NCI-H146 treated with DMSO at 0.1 percent for 48 hours (cell line): Measurements from ENCODE around the gene OSBP.

Experiments used
- DNase-seq: peaks from one replicate; lab custom pipeline; 2025; ENCODE audit not compliant: unreplicated experiment; lab: John Stamatoyannopoulos, UW

Gene OSBP

GRCh38 chr11:59607703-59608454, 7.7 kb downstream of the OSBP start:
- DNase-seq: no peak

- no peak for DNase-seq
Measured at GRCh38 chr11:59602432-59602831, 13.1 kb downstream of the OSBP start.

GRCh38 chr11:59601788-59602187, 13.8 kb downstream of the OSBP start:
- no peak for DNase-seq

- no peak for DNase-seq
Measured at GRCh38 chr11:59600636-59601035, 14.9 kb downstream of the OSBP start.

GRCh38 chr11:59600234-59600633, 15.3 kb downstream of the OSBP start:
- DNase-seq: no peak

- no peak for DNase-seq
Measured at GRCh38 chr11:59598961-59599360, 16.6 kb downstream of the OSBP start.

DNA sequence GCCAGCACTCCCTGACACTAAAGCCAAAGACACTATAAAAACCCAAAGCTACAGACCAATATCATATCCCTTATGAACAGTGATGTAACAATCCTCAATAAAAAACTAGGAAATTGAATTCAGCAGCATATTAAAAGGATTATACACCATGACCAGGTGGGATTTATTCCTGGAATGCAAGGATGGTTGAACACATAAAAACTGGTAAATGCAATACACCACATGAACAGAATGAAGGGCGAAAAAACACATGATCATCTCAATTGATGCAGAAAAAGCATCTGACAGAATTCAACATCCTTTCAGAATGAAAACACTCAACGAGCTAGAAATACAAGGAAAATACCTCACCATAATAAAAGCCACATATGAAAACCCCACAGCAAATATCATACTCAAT, 31.3 kb downstream of the OSBP start:
- no peak for DNase-seq

DNA sequence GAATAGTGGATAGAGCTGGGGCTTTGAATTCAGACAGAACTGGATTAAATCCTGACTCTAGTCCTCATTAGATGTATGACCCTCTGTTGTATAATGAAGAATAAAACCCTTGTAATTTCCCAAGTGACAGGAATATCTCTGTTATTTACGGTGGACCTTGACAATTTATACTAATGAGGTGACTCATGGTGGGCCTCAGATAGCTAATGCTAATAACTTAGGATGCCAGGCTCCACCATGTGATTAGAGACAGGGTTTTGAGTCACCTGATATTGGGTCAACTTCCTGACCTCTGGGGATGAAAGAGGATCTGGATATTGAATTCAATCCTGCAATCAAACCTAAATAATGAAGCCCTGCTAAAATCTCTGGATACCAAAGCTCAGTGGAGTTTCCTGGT, 33.6 kb downstream of the OSBP start:
- DNase-seq: no peak

DNA sequence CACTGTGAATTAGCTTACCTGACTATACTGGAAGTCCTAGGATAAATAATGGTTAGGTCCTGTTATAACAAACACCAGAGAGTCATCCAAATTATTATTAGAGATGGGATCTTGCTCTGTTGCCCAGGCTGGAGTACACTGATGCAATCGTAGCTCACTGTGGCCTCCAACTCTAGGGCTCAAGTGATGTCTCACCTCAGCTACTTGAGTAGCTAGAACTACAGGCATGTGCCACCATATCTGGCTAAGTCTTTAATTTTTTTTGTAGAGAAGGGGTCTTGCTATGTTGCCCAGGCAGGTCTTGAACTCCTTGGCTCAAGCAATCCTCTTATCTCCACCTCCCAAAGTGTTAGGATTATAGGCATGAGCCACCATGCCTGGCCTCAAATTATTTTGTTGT, 37.2 kb downstream of the OSBP start:
- DNase-seq: no peak

- DNase-seq: no peak
Measured at GRCh38 chr11:59575505-59575904, 40.1 kb downstream of the OSBP start.

DNA sequence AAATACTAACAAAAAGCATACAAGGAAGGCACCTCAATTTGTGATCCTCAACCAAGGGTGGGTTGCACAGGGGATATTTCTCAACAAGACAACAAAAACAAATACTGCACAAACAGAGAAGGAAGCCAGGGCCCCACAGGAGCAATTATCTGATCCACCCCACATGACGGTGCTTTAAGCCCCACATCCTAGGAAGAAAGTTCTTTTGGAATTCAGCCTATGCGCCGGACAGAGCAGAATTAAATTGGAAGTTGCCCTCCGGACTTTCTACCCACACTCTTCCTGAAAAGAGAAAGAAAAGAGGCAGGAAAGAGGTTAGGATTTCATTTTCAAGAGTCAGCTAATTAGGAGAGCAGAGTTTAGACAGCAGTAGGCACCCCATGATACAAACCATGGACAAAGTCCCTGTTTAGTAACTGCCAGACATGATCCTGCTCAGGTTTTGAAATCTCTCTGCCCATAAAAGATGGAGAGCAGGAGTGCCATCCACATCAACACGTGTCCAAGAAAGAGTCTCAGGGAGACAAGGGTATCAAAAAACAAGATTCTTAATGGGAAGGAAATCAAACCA, 40.6 kb downstream of the OSBP start:
- no peak for DNase-seq

DNA sequence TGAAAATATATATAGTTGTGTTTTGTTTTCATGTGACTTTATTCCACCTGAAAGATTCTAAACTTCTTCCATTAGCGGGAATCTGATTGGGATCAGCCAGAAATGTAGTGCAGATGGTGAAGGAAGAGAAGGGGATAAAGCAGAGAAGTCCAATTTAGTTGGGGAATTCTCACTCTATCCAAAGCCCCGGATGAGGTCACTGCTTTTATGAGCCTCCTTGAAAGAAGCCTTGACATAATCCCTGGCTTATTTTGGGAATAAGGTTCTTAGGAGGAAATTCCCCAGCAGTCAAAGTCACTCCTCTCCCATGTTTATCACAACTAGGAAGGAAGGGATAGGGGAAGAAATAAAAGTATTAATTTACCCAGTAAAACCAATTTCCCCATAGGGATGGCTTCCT, 41.1 kb downstream of the OSBP start:
- no peak for DNase-seq

DNA sequence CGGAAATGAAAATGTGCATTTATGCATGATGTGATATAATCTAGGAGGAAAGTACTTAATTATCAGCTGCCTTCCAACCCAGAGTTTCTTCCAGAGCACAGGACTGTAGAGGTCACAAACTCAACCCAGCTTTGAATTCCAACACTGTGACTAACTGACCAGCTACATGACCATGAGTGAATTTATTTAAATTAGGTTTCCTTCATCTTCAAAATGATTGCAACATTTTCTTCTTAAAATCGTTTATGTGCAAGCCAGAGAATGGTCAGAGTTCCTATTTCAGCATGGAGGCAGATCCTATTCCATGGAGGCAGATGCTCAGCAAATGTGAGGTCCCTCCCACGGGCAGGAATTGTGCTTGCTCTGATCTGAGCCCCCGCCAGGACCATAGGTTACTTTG, 42.4 kb downstream of the OSBP start:
- no peak for DNase-seq

- no peak for DNase-seq
Measured at GRCh38 chr11:59572091-59572490, 43.5 kb downstream of the OSBP start.

- no peak for DNase-seq
Measured at GRCh38 chr11:59562292-59562691, 53.3 kb downstream of the OSBP start.

GRCh38 chr11:59560702-59561473, 54.7 kb downstream of the OSBP start:
- peak; percentile 75 for DNase-seq

DNA sequence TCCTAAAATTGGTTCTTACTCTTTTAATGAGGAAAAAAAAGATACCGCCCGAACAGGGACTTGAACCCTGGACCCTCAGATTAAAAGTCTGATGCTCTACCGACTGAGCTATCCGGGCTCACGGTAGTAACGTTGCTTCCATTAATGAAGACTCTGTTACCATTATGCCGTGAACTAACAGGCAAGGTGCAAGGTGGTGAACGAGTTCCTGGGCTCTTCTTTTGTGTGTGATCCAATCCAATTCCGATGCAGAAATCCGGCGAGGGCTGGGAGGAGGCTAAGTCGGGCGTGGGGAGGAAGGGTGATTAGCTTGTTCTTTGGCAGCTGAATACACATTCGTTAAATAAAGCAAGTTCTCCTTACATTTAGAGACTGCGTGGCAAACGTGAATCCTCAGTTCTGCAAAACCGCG, 55.3 kb downstream of the OSBP start:
- peak; percentile 81 for DNase-seq

- DNase-seq: no peak
Measured at GRCh38 chr11:59559886-59560285, 55.7 kb downstream of the OSBP start.

DNA sequence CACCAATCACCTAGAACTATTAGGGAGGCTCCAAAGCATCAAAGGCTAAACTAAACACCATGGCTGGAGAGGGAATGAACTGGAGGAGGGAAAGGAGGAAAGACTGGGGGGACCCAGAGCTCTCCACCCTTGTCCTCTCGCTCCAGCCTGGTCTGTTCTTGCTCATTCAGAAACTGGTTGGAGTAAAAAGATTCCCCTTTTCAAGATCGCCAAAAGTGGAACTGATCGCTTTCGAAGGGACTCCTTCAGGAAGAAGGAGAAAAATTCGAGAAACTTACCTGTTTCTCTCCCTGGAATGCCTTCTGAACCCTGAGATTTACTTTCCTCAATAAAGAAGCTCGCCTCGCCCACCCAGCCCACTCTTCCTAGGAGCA, 57.3 kb downstream of the OSBP start:
- DNase-seq: no peak

DNA sequence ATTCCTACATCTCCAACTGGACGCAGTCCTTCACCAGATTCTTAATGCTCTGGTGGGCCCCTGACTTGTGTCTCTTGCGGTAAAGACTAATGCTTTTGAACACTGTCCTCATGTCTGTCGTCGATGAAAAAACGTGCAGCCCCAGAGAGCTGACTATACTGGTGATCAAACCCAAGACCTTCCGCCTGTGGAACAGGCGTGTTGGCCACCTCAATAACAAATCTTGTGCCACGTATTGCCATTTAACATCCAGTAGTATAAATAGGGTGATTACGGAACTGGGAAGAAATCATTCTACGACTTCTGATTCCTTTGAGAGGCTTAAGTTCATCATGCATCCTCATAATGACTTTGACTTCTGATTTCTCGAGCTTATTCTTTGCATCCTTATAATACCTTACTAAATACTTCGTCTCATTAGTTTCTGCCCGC, 58.6 kb downstream of the OSBP start:
- peak; percentile 62 for DNase-seq

GRCh38 chr11:59556115-59556916, 59.3 kb downstream of the OSBP start:
- DNase-seq: peak; percentile 75
